ENCODE measurements around the gene MSANTD3. TPM values are rescaled to one million over a fixed set of nuclear protein-coding genes. Genes with fewer than 3 reads are reported as not detected.

Gene MSANTD3
- total and polyA plus RNA-seq, 2 donors from 2014 or later: 14.3 to 16.7 TPM

GRCh38 chr9:100425758-100426157, 1.2 kb upstream of the MSANTD3 start:
- FAIRE-seq: no peak
- H3K27ac ChIP-seq (ENCODE audit: low read depth in 2 of 2, low read length in 2 of 2): no peak overlapping the region

GRCh38 chr9:100426189-100426529, 784 bp upstream of the MSANTD3 start:
- Histone ChIP-seq H3K9ac (ENCODE audit: low read length in 3 of 3) (peak overlapping the region; percentile 41 to 84 (median 81)), H3K36me3 (ENCODE audit: control insufficient read depth in 2 of 3, insufficient read depth in 3 of 3, low read length in 3 of 3) (no peaks in the 10 kb centered on the region), H3K4me3 (ENCODE audit: low read length in 3 of 3) (peak overlapping the region; percentile 78 to 93 (median 81)), H3K27ac (ENCODE audit: low read depth in 2 of 2, low read length in 2 of 2) (peak overlapping the region; percentile 65 to 86), H3K27me3 (ENCODE audit: control insufficient read depth, insufficient read depth, low read length) (no peaks in the 10 kb centered on the region), H3K4me1 (ENCODE audit: control insufficient read depth in 2 of 3, insufficient read depth in 2 of 3, low read depth in 1 of 3, low read length in 3 of 3) (peaks cover 0 to 15% (median 0%) of the 10 kb centered on the region in 3 donors), H3K9me3 (ENCODE audit: control insufficient read depth in 2 of 3, insufficient read depth in 1 of 3, low read length in 3 of 3) (no peaks in the 10 kb centered on the region)
- DNase-seq: no peak
- no peak for TF ChIP-seq CTCF (IDR thresholded peaks at IDR 0.05; ENCODE audit: borderline replicate concordance, extremely low read depth, insufficient read depth)
- intact Hi-C loops (cut with DNase I): no loop called here
- no peak for FAIRE-seq

More at GRCh38 chr9:100425758-100426157, 1.2 kb upstream of the MSANTD3 start:
- peaks cover 0 to 15% (median 0%) of the 10 kb centered on the region in 3 donors for H3K4me1 ChIP-seq (ENCODE audit: control insufficient read depth in 2 of 3, insufficient read depth in 2 of 3, low read depth in 1 of 3, low read length in 3 of 3)
- intact Hi-C loops (cut with DNase I): no loop called here
- H3K36me3 ChIP-seq (ENCODE audit: control insufficient read depth in 2 of 3, insufficient read depth in 3 of 3, low read length in 3 of 3): no peaks in the 10 kb centered on the region
- TF ChIP-seq CTCF (IDR thresholded peaks at IDR 0.05; ENCODE audit: borderline replicate concordance, extremely low read depth, insufficient read depth): no peak
- no peaks in the 10 kb centered on the region for H3K9me3 ChIP-seq (ENCODE audit: control insufficient read depth in 2 of 3, insufficient read depth in 1 of 3, low read length in 3 of 3)
- H3K27me3 ChIP-seq (ENCODE audit: control insufficient read depth, insufficient read depth, low read length): no peaks in the 10 kb centered on the region
- no peak overlapping the region for H3K9ac ChIP-seq (ENCODE audit: low read length in 3 of 3)
- no peak for DNase-seq
- no peak overlapping the region for H3K4me3 ChIP-seq (ENCODE audit: low read length in 3 of 3)

GRCh38 chr9:100427366-100428263, 672 bp downstream of the MSANTD3 start:
- FAIRE-seq (no peak), DNase-seq (peak; percentile 73 to 85 (median 81))
- H3K27ac ChIP-seq (ENCODE audit: low read depth in 2 of 2, low read length in 2 of 2): peak overlapping the region in 1 of 2 donors; percentile 80
- TF ChIP-seq CTCF (IDR thresholded peaks at IDR 0.05; ENCODE audit: borderline replicate concordance, extremely low read depth, insufficient read depth): no peak
- no peaks in the 10 kb centered on the region for H3K9me3 ChIP-seq (ENCODE audit: control insufficient read depth in 2 of 3, insufficient read depth in 1 of 3, low read length in 3 of 3)
- intact Hi-C loops (cut with DNase I): no loop called here
- H3K27me3 ChIP-seq (ENCODE audit: control insufficient read depth, insufficient read depth, low read length): no peaks in the 10 kb centered on the region
- peaks cover 0 to 17% (median 0%) of the 10 kb centered on the region in 3 donors for H3K4me1 ChIP-seq (ENCODE audit: control insufficient read depth in 2 of 3, insufficient read depth in 2 of 3, low read depth in 1 of 3, low read length in 3 of 3)
- H3K9ac ChIP-seq (ENCODE audit: low read length in 3 of 3): peak overlapping the region; percentile 9 to 77 (median 56)
- H3K36me3 ChIP-seq (ENCODE audit: control insufficient read depth in 2 of 3, insufficient read depth in 3 of 3, low read length in 3 of 3): no peaks in the 10 kb centered on the region
- peak overlapping the region; percentile 60 to 73 (median 72) for H3K4me3 ChIP-seq (ENCODE audit: low read length in 3 of 3)

All from kidney (tissue), 14 donors.